Ovary (tissue), 9 donors: ENCODE results near the gene EHMT2. TPM values are rescaled to one million over a fixed set of nuclear protein-coding genes. Genes with fewer than 3 reads are reported as not detected.

Experiments
- DNase-seq, 5 donors: peaks; one replicate each; pipeline ENCODE4 v3.0.0-alpha.2; 2019 to 2020
- H3K27ac ChIP-seq, 2 donors: fragments of 200-600 bp; one replicate each; pipeline versions ENCODE4 v1.5.1 to v1.8.0; 2019 to 2022
- H3K27me3 ChIP-seq: fragments of 200-600 bp; one replicate; pipeline ENCODE4 v1.8.0; 2022
- H3K36me3 ChIP-seq: fragments of 200-600 bp; sonication (generic); one replicate; pipeline ENCODE4 v1.5.1; 2019
- H3K4me1 ChIP-seq: one replicate; pipeline ENCODE4 v1.8.1; 2013; ENCODE audit warnings: mild to moderate bottlenecking, moderate library complexity; ENCODE audit not compliant: insufficient read depth
- H3K4me3 ChIP-seq: fragments of 200-600 bp; sonication (generic); one replicate; pipeline ENCODE4 v1.5.1; 2017
- H3K9me3 ChIP-seq, 2 donors: fragments of 200-600 bp in 1 of 2; sonication (generic) in 1 of 2; one replicate each; pipeline versions ENCODE4 v1.5.1 to v1.8.1; 2013 to 2019; ENCODE audit warnings: mild to moderate bottlenecking in 1 of 2, moderate library complexity in 1 of 2
- CTCF ChIP-seq, 3 donors: fragments of 450-650 bp in 2 of 3; fragments of 200-600 bp in 1 of 3; IDR thresholded peaks; one replicate each; pipeline versions ENCODE4 v1.5.1 to v1.8.0; 2016 to 2022; ENCODE audit warnings: antibody characterized with exemption in 3 of 3, mild to moderate bottlenecking in 1 of 3
- EP300 ChIP-seq: sonication (generic); formaldehyde crosslinking; IDR thresholded peaks from one replicate; pipeline ENCODE4 v1.6.1; 2017; ENCODE audit warnings: antibody characterized with exemption
- POLR2A ChIP-seq: fragments of 450-650 bp; IDR thresholded peaks from one replicate; pipeline ENCODE4 v1.6.1; 2017; ENCODE audit warnings: antibody characterized with exemption, mild to moderate bottlenecking, moderate library complexity
- WGBS, 3 donors: extraction: QIAGEN DNeasy Blood & Tissue Kit in 1 of 3; methylation state at CpG; one replicate each; pipeline versions ENCODE4 v1.1.5 to v1.1.7; 2013 to 2017; 5-methylcytosine and 5-hydroxymethylcytosine counted together
- intact Hi-C, 4 donors: fragments of 100-400 bp; cut with DNase I; formaldehyde crosslinking; loops; one replicate each; pipeline versions ENCODE4 v1.11.0 to v1.15.1; 2022 to 2023
- polyA plus RNA-seq, 2 donors: library from polyadenylated mRNA; stranded (reverse); fragments of 200-250 nt in 1 of 2; fragments of 350-450 nt in 1 of 2; fragmentation: Illumina TruSeq in 1 of 2; extraction: RNeasy Lipid Tissue Mini Kit (QIAGEN cat#74804) in 1 of 2; gene quantifications; one replicate each; pipeline ENCODE4 v1.2.3, GENCODE V29; 2013 to 2014
- total RNA-seq, 7 donors: library from RNA; depleted of rRNA in 2 of 7; stranded (reverse); fragments of >200 nt in 2 of 7; fragmentation: NEBNext Ultra II Directional in 3 of 7; extraction: Animal tissue kit (Norgen Biotek cat#: 25700) in 3 of 7; gene quantifications; one replicate each; pipeline versions ENCODE4 v1.1.0 to v1.2.4, GENCODE V29; 2016 to 2023
- donor health status: DM: no; HTN: no; CAD: no; lungs with moderate emphysema.
- donor health status: DM: no; HTN: no; CAD: no.
- donor health status: Bipolar disorder and iron deficiency.
- donor health status: DM: yes; HTN: yes; CAD: no.
- donor health status: DM: no; HTN: no; CAD: no.
- donor health status: DM: yes; HTN: yes; CAD: no.

Gene EHMT2
- total and polyA plus RNA-seq, 9 donors, result 19.7 to 71.7 (median 52.8) TPM

- no peak for TF ChIP-seq EP300
- TF ChIP-seq POLR2A, result no peak
- TF ChIP-seq CTCF (IDR thresholded peaks at IDR 0.05), result no peak
- Histone ChIP-seq H3K36me3 (no peaks in the 10 kb centered on the region), H3K27me3 (no peaks in the 10 kb centered on the region)
Observed at GRCh38 chr6:31881136-31881859, 16.2 kb downstream of the EHMT2 start.

GRCh38 chr6:31880616-31881015 is 16.9 kb downstream of the EHMT2 start:
- intact Hi-C loops, result no loop called here
- H3K27me3 ChIP-seq, result no peaks in the 10 kb centered on the region
- TF ChIP-seq EP300, result no peak
- no peak for TF ChIP-seq CTCF (IDR thresholded peaks at IDR 0.05)
- TF ChIP-seq POLR2A, result no peak
- H3K9me3 ChIP-seq, result no peaks in the 10 kb centered on the region
- no peak for DNase-seq
- no peak overlapping the region for H3K4me3 ChIP-seq
- no peaks in the 10 kb centered on the region for H3K36me3 ChIP-seq
- 79 to 86% (median 83%) methylated on average over 10 of the region's 10 CpGs for WGBS, 3 donors
- no peaks in the 10 kb centered on the region for H3K4me1 ChIP-seq
- H3K27ac ChIP-seq, result no peak overlapping the region

More at GRCh38 chr6:31881136-31881859, 16.2 kb downstream of the EHMT2 start:
- Histone ChIP-seq H3K4me1 (no peaks in the 10 kb centered on the region), H3K4me3 (no peak overlapping the region), H3K9me3 (no peaks in the 10 kb centered on the region), H3K27ac (no peak overlapping the region)
- no peak for DNase-seq
- WGBS, 3 donors, result 83 to 86% (median 85%) methylated on average over 9 of the region's 9 CpGs
- intact Hi-C loops, result no loop called here

- Histone ChIP-seq H3K36me3 (no peaks in the 10 kb centered on the region), H3K27me3 (no peaks in the 10 kb centered on the region), H3K27ac (no peak overlapping the region), H3K4me1 (no peaks in the 10 kb centered on the region), H3K9me3 (no peaks in the 10 kb centered on the region), H3K4me3 (no peak overlapping the region)
- WGBS, 3 donors, result 73 to 81% (median 74%) methylated on average over 10 of the region's 10 CpGs
- TF ChIP-seq CTCF (IDR thresholded peaks at IDR 0.05) (no peak), POLR2A (no peak), EP300 (no peak)
- no peak for DNase-seq
- intact Hi-C loops, result no loop called here
Observed at GRCh38 chr6:31879901-31880300, 17.6 kb downstream of the EHMT2 start.

GRCh38 chr6:31879143-31879542 is 18.4 kb downstream of the EHMT2 start:
- no peak for DNase-seq
- no peak for TF ChIP-seq CTCF (IDR thresholded peaks at IDR 0.05)
- TF ChIP-seq POLR2A, result no peak
- TF ChIP-seq EP300, result no peak
- no peaks in the 10 kb centered on the region for H3K9me3 ChIP-seq
- no peaks in the 10 kb centered on the region for H3K4me1 ChIP-seq
- no peaks in the 10 kb centered on the region for H3K27me3 ChIP-seq
- H3K4me3 ChIP-seq, result no peak overlapping the region
- intact Hi-C loops, result no loop called here
- H3K36me3 ChIP-seq, result no peaks in the 10 kb centered on the region
- WGBS, 3 donors, result 70 to 79% (median 78%) methylated on average over 13 of the region's 13 CpGs
- H3K27ac ChIP-seq, result no peak overlapping the region
